Right atrium auricular region (tissue), 2 donors: ENCODE measurements around the gene C2orf72. TPM values are rescaled to one million over a fixed set of nuclear protein-coding genes. Genes with fewer than 3 reads are reported as not detected.

Source experiments
- DNase-seq: peaks from one replicate; pipeline ENCODE4 v3.0.0-alpha.2; 2019; ENCODE audit warnings: low spot score
- H3K27ac ChIP-seq, 2 donors: fragments of 200-600 bp; sonication (generic); 1 replicate in 1 of 2; 2 replicates in 1 of 2; pipeline ENCODE4 v1.5.1; 2016 to 2019
- H3K27me3 ChIP-seq, 2 donors: fragments of 200-600 bp; sonication (generic); one replicate each; pipeline versions ENCODE4 v1.5.1 to v1.6.0; 2017 to 2019
- H3K36me3 ChIP-seq: fragments of 200-600 bp; sonication (generic); one replicate; pipeline ENCODE4 v1.5.1; 2016
- H3K4me1 ChIP-seq, 2 donors: fragments of 200-600 bp; sonication (generic); one replicate each; pipeline versions ENCODE4 v1.5.1 to v1.6.0; 2017 to 2019
- H3K4me3 ChIP-seq, 2 donors: fragments of 200-600 bp; sonication (generic); 1 replicate in 1 of 2; 2 replicates in 1 of 2; pipeline ENCODE4 v1.5.1; 2017 to 2019; ENCODE audit warnings: mild to moderate bottlenecking in 1 of 2, moderate library complexity in 1 of 2
- H3K9me3 ChIP-seq, 2 donors: fragments of 200-600 bp; sonication (generic); one replicate each; pipeline ENCODE4 v1.5.1; 2019
- CTCF ChIP-seq, 2 donors: fragments of 200-600 bp; sonication (generic); IDR thresholded peaks; one replicate each; pipeline ENCODE4 v1.5.1; 2019; ENCODE audit warnings: antibody characterized with exemption in 2 of 2
- total RNA-seq, 2 donors: library from RNA; depleted of rRNA; stranded (reverse); fragments of >200 nt; gene quantifications; one replicate each; pipeline ENCODE4 v1.1.0, GENCODE V29; 2016

C2orf72 gene
- total RNA-seq, 2 donors from 2014 or later = 0.08 TPM; not detected in 1

- DNase-seq = no peak
- no peak within 1 kb of the TSS for H3K4me3 ChIP-seq
- TF ChIP-seq CTCF (IDR thresholded peaks at IDR 0.05) = no peak
- no peaks in the 10 kb centered on the region for H3K36me3 ChIP-seq
- H3K27me3 ChIP-seq = peaks cover 0 to 3% of the 10 kb centered on the region in 2 donors
- no peaks in the 10 kb centered on the region for H3K4me1 ChIP-seq
- no peak within 1 kb of the TSS for H3K27ac ChIP-seq
- H3K9me3 ChIP-seq = peaks cover 0 to 4% of the 10 kb centered on the region in 2 donors
Observed at GRCh38 chr2:230995821-230996220, 41.5 kb upstream of the C2orf72 start, which contains the start of gene SPATA3. SPATA3 (plus strand) TSS chr2:230996121; CDS start chr2:230996234, 113 bp downstream.

GRCh38 chr2:230996661-230997060, 40.7 kb upstream of the C2orf72 start:
- TF ChIP-seq CTCF (IDR thresholded peaks at IDR 0.05) = no peak
- Histone ChIP-seq H3K36me3 (no peaks in the 10 kb centered on the region), H3K27ac (no peak overlapping the region), H3K27me3 (no peaks in the 10 kb centered on the region), H3K4me3 (no peak overlapping the region), H3K4me1 (no peaks in the 10 kb centered on the region), H3K9me3 (peaks cover 0 to 4% of the 10 kb centered on the region in 2 donors)
- no peak for DNase-seq

GRCh38 chr2:230998882-230999281, 38.4 kb upstream of the C2orf72 start:
- no peaks in the 10 kb centered on the region for H3K27me3 ChIP-seq
- no peaks in the 10 kb centered on the region for H3K4me1 ChIP-seq
- no peak for DNase-seq
- TF ChIP-seq CTCF (IDR thresholded peaks at IDR 0.05) = no peak
- no peak overlapping the region for H3K27ac ChIP-seq
- no peaks in the 10 kb centered on the region for H3K36me3 ChIP-seq
- H3K9me3 ChIP-seq = peaks cover 0 to 4% of the 10 kb centered on the region in 2 donors
- no peak overlapping the region for H3K4me3 ChIP-seq

DNA sequence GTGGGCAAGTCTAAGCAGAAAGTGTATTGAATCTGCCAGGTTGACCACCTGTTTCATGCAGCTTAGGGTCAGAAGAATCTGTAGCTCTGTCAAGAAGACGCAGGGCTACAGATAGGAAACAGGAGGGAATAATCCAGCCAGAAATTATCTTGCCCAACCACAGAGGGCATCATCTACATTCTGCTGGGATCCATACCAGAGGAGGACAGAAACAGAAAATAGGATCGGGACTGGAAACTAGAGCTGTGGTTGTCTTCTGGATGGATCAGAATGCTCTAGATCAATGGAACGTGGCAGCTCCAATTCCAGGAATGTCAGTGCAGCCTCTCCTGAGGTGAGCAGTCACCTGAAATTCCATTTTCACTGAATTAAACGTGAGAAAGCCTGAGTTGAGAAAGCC, 37.8 kb upstream of the C2orf72 start:
- no peak for TF ChIP-seq CTCF (IDR thresholded peaks at IDR 0.05)
- H3K27me3 ChIP-seq = no peaks in the 10 kb centered on the region

GRCh38 chr2:231000211-231000904, 37.0 kb upstream of the C2orf72 start:
- no peak overlapping the region for H3K27ac ChIP-seq
- H3K4me1 ChIP-seq = no peaks in the 10 kb centered on the region
- H3K4me3 ChIP-seq = no peak overlapping the region
- no peak for TF ChIP-seq CTCF (IDR thresholded peaks at IDR 0.05)
- H3K9me3 ChIP-seq = peaks cover 0 to 4% of the 10 kb centered on the region in 2 donors
- no peaks in the 10 kb centered on the region for H3K27me3 ChIP-seq
- no peaks in the 10 kb centered on the region for H3K36me3 ChIP-seq
- no peak for DNase-seq

More for the DNA sequence above, 37.8 kb upstream of the C2orf72 start:
- DNase-seq = no peak
- Histone ChIP-seq H3K27ac (no peak overlapping the region), H3K36me3 (no peaks in the 10 kb centered on the region), H3K9me3 (peaks cover 0 to 4% of the 10 kb centered on the region in 2 donors), H3K4me3 (no peak overlapping the region), H3K4me1 (no peaks in the 10 kb centered on the region)

GRCh38 chr2:231001036-231001435, 36.3 kb upstream of the C2orf72 start:
- Histone ChIP-seq H3K4me3 (no peak overlapping the region), H3K9me3 (peaks cover 0 to 4% of the 10 kb centered on the region in 2 donors), H3K36me3 (no peaks in the 10 kb centered on the region), H3K4me1 (no peaks in the 10 kb centered on the region), H3K27ac (no peak overlapping the region), H3K27me3 (no peaks in the 10 kb centered on the region)
- no peak for DNase-seq
- no peak for TF ChIP-seq CTCF (IDR thresholded peaks at IDR 0.05)
